Neural cell (in vitro differentiated cells): ENCODE measurements around the gene IDNK. TPM values are rescaled to one million over a fixed set of nuclear protein-coding genes. Genes with fewer than 3 reads are reported as not detected.

ENCODE experiments used
- H2AFZ ChIP-seq: fragments of 200-600, 300-800 bp; sonication (generic), shearing (Covaris generic); 2 replicates; pipeline ENCODE4 v1.6.0; 2014; ENCODE audit warnings: low read depth, mild to moderate bottlenecking, antibody characterized with exemption, low read length, moderate library complexity
- H3F3A ChIP-seq: fragments of 200-600 bp; shearing (Covaris generic); 2 replicates; pipeline ENCODE4 v1.6.1; 2016; ENCODE audit warnings: mild to moderate bottlenecking, moderate library complexity, mixed read lengths, antibody characterized with exemption, low read length; ENCODE audit not compliant: insufficient read depth, poor library complexity, severe bottlenecking
- H3K27ac ChIP-seq: fragments of 200-600, 300-800 bp; sonication (generic), shearing (Covaris generic); 2 replicates; pipeline ENCODE4 v1.5.1; 2014; ENCODE audit warnings: mild to moderate bottlenecking, low read length, moderate library complexity
- H3K27me3 ChIP-seq: fragments of 300-800, 200-600 bp; sonication (generic), shearing (Covaris generic); 2 replicates; pipeline ENCODE4 v1.6.0; 2014; ENCODE audit warnings: mild to moderate bottlenecking, low read depth, low read length, moderate library complexity; ENCODE audit not compliant: insufficient read depth
- H3K36me3 ChIP-seq: fragments of 300-800, 200-600 bp; sonication (generic), shearing (Covaris generic); 2 replicates; pipeline ENCODE4 v1.5.1; 2014; ENCODE audit warnings: mild to moderate bottlenecking, antibody characterized with exemption, low read length, moderate library complexity; ENCODE audit not compliant: insufficient read depth
- H3K4me2 ChIP-seq: fragments of 300-800, 200-600 bp; sonication (generic), shearing (Covaris generic); 2 replicates; pipeline ENCODE4 v1.6.0; 2014; ENCODE audit warnings: mild to moderate bottlenecking, low read length
- H3K4me3 ChIP-seq: fragments of 300-800, 200-600 bp; sonication (generic), shearing (Covaris generic); 2 replicates; pipeline ENCODE4 v1.5.1; 2014; ENCODE audit warnings: mild to moderate bottlenecking, low read length, moderate library complexity
- H3K79me2 ChIP-seq: fragments of 200-600 bp; shearing (Covaris generic); replicated peaks from 2 replicates; pipeline ENCODE4 v1.6.0; 2014; ENCODE audit warnings: mild to moderate bottlenecking, low read length, moderate library complexity; ENCODE audit not compliant: insufficient read depth
- H3K9ac ChIP-seq: fragments of 300-800, 200-600 bp; sonication (generic), shearing (Covaris generic); 2 replicates; pipeline ENCODE4 v1.6.1; 2016; ENCODE audit warnings: mild to moderate bottlenecking, low read length, mixed read lengths
- H3K9me2 ChIP-seq: fragments of 200-600 bp; shearing (Covaris generic); 2 replicates; pipeline ENCODE4 v1.6.1; 2016; ENCODE audit warnings: mild to moderate bottlenecking, low read length, mixed read lengths; ENCODE audit not compliant: insufficient read depth
- H3K9me3 ChIP-seq: fragments of 200-600, 300-800 bp; sonication (generic), shearing (Covaris generic); 2 replicates; pipeline ENCODE4 v1.6.1; 2016; ENCODE audit warnings: mild to moderate bottlenecking, mixed run types, low read length, moderate library complexity, mixed read lengths
- H4K20me1 ChIP-seq: fragments of 200-600 bp; shearing (Covaris generic); 2 replicates; pipeline ENCODE4 v1.6.1; 2016; ENCODE audit warnings: mild to moderate bottlenecking, mixed run types; ENCODE audit not compliant: insufficient read depth
- EP300 ChIP-seq: fragments of 450-650 bp; conservative IDR thresholded peaks from 2 replicates; pipeline ENCODE4 v1.6.1; 2014; ENCODE audit warnings: antibody characterized with exemption, mild to moderate bottlenecking, moderate library complexity; ENCODE audit not compliant: poor library complexity, severe bottlenecking
- EZH2 ChIP-seq: fragments of 200-600, 300-800 bp; shearing (Covaris generic), sonication (generic); IDR thresholded peaks from 2 replicates; pipeline ENCODE4 v1.6.1; 2014; ENCODE audit warnings: antibody characterized with exemption, low read length, borderline replicate concordance, mild to moderate bottlenecking; ENCODE audit not compliant: insufficient read depth, poor library complexity, severe bottlenecking
- MXI1 ChIP-seq: fragments of 450-650 bp; conservative IDR thresholded peaks from 2 replicates; pipeline ENCODE4 v1.6.1; 2014; ENCODE audit warnings: antibody characterized with exemption, mild to moderate bottlenecking; ENCODE audit not compliant: poor library complexity, severe bottlenecking
- POLR2AphosphoS5 ChIP-seq: IDR thresholded peaks from 2 replicates; pipeline ENCODE4 v1.6.1; 2012
- RAD21 ChIP-seq: fragments of 450-650 bp; conservative IDR thresholded peaks from 2 replicates; pipeline ENCODE4 v1.6.1; 2014; ENCODE audit warnings: antibody characterized with exemption, mild to moderate bottlenecking, moderate library complexity
- SMC3 ChIP-seq: fragments of 450-650 bp; conservative IDR thresholded peaks from 2 replicates; pipeline ENCODE4 v1.6.1; 2014; ENCODE audit warnings: antibody characterized with exemption, mild to moderate bottlenecking, moderate library complexity; ENCODE audit not compliant: poor library complexity
- TAF1 ChIP-seq: IDR thresholded peaks from 2 replicates; pipeline ENCODE4 v1.6.1; 2012; ENCODE audit warnings: low read depth
- polyA plus RNA-seq: library from polyadenylated mRNA; depleted of rRNA; stranded (reverse); fragments of >200 nt; gene quantifications from 2 replicates; pipeline ENCODE4 v1.2.3, GENCODE V29; 2014
- TF ChIP-seq, protein P1 (sequence below): IDR thresholded peaks from 2 replicates; pipeline ENCODE4 v1.6.1; 2012; ENCODE audit warnings: borderline replicate concordance
- TF ChIP-seq, protein P2 (sequence below): fragments of 450-650 bp; IDR thresholded peaks from 2 replicates; pipeline ENCODE4 v1.5.1; 2014; ENCODE audit warnings: antibody characterized with exemption, mild to moderate bottlenecking, moderate library complexity; ENCODE audit not compliant: poor library complexity, severe bottlenecking

The IDNK gene
- polyA plus RNA-seq, 1 donor from 2014 or later = 7.5 TPM

DNA sequence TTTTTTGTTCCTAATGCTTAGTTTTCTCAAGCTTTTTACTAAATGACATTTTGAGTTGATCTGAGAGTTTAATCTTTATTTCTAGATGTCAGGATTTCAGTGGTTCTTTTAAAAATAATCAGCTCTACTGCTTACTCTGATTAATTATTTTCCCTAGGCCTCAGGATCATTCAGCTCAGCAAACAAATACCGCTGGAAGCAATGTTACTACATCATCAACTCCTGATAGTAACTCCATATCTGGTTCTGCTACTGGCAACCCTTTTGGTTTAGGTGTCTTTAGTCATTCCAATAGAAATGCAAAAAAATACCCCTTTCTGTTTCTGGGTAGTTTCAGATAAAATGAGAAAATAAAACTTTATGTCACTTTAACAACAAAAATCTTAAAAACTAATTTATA lies 5.6 kb upstream of the IDNK start:
- no peaks in the 10 kb centered on the region for H3K27me3 ChIP-seq

DNA sequence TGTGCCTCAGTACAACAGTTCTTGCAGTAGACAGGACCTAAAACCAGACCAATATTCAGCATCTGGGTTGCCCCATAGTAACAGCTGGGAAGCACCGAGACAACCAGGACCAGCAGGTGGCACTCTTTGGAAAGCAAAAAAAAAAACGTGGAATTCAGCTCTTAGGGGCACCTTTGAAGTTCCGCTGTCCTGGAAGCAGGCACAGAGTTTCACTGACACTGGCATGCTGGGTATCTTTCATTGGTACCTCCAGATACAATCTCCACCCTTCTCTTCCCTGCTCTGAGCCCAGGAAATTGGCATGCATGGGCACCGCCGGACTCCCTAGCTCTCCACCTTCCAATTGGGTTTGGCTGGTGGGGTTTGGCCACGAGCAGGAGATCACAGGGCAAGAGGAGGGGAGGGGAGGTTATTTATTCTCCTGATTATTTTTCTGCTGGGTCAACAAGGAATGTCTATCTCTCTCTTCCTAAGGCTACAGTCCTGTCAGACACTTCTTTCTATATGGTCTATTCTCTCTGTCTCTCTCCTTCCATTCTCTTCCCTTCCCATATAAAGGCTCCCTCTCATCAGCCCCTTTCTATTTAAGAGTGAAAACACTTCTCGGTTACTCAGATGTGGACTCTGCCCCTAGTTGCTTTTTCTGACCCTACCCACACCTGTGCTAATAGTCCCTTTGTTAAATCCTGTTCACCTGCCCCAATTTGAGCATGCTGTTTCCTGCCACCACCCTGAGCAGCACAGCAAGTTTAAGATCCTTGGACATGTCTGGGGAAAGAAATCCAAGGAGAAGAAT lies 1.9 kb upstream of the IDNK start:
- H3K9ac ChIP-seq = no peak overlapping the region

More for the DNA sequence above, 5.6 kb upstream of the IDNK start:
- H3K9ac ChIP-seq = no peak overlapping the region
- H2AFZ ChIP-seq = no peak overlapping the region
- no peaks in the 10 kb centered on the region for H3K9me2 ChIP-seq
- H3K4me2 ChIP-seq = no peak overlapping the region
- no peaks in the 10 kb centered on the region for H3F3A ChIP-seq
- TF ChIP-seq TAF1 = no peak
- TF ChIP-seq, protein P1, sequence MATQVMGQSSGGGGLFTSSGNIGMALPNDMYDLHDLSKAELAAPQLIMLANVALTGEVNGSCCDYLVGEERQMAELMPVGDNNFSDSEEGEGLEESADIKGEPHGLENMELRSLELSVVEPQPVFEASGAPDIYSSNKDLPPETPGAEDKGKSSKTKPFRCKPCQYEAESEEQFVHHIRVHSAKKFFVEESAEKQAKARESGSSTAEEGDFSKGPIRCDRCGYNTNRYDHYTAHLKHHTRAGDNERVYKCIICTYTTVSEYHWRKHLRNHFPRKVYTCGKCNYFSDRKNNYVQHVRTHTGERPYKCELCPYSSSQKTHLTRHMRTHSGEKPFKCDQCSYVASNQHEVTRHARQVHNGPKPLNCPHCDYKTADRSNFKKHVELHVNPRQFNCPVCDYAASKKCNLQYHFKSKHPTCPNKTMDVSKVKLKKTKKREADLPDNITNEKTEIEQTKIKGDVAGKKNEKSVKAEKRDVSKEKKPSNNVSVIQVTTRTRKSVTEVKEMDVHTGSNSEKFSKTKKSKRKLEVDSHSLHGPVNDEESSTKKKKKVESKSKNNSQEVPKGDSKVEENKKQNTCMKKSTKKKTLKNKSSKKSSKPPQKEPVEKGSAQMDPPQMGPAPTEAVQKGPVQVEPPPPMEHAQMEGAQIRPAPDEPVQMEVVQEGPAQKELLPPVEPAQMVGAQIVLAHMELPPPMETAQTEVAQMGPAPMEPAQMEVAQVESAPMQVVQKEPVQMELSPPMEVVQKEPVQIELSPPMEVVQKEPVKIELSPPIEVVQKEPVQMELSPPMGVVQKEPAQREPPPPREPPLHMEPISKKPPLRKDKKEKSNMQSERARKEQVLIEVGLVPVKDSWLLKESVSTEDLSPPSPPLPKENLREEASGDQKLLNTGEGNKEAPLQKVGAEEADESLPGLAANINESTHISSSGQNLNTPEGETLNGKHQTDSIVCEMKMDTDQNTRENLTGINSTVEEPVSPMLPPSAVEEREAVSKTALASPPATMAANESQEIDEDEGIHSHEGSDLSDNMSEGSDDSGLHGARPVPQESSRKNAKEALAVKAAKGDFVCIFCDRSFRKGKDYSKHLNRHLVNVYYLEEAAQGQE = no peak
- TF ChIP-seq EZH2 = no peak
- TF ChIP-seq SMC3 = no peak
- no peak for TF ChIP-seq RAD21
- H4K20me1 ChIP-seq = no peaks in the 10 kb centered on the region
- H3K27ac ChIP-seq = no peak overlapping the region
- no peak overlapping the region for H3K4me3 ChIP-seq
- H3K9me3 ChIP-seq = no peaks in the 10 kb centered on the region
- no peaks in the 10 kb centered on the region for H3K36me3 ChIP-seq
- H3K79me2 ChIP-seq = no peaks in the 10 kb centered on the region

DNA sequence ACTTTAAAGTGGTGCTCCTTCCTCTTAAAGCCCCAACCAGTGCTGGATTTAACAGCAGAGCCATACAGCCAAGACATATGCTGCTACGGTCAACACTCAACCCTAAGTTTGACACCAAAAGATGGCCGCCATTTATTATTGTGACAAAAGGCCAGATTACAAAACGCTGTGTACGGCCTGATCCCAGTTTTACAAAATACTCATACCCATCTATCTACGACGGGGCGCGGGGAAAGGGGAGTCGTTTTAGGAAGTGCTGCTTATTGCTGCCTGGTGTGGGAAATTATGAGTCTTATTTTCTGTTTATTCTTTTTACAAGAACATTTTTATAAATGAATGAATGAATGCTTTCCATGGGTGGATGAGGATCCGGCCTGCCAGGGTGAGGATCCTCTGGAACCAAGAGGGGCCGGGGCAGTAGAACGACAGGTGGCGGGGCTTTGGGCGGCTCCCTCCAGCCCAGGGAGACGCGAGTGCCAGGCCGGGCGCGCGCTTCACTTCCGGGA lies 457 bp upstream of the IDNK start:
- TF ChIP-seq EP300 = no peak
- no peak for TF ChIP-seq MXI1
- no peak for TF ChIP-seq POLR2AphosphoS5
- TF ChIP-seq, protein P2, sequence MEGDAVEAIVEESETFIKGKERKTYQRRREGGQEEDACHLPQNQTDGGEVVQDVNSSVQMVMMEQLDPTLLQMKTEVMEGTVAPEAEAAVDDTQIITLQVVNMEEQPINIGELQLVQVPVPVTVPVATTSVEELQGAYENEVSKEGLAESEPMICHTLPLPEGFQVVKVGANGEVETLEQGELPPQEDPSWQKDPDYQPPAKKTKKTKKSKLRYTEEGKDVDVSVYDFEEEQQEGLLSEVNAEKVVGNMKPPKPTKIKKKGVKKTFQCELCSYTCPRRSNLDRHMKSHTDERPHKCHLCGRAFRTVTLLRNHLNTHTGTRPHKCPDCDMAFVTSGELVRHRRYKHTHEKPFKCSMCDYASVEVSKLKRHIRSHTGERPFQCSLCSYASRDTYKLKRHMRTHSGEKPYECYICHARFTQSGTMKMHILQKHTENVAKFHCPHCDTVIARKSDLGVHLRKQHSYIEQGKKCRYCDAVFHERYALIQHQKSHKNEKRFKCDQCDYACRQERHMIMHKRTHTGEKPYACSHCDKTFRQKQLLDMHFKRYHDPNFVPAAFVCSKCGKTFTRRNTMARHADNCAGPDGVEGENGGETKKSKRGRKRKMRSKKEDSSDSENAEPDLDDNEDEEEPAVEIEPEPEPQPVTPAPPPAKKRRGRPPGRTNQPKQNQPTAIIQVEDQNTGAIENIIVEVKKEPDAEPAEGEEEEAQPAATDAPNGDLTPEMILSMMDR = no peak
- no peak for TF ChIP-seq TAF1
- no peak for TF ChIP-seq SMC3
- TF ChIP-seq EZH2 = no peak
- TF ChIP-seq, protein P1 = no peak
- no peak for TF ChIP-seq RAD21
- Histone ChIP-seq H3K27me3 (peaks cover 5% of the 10 kb centered on the region), H3F3A (no peaks in the 10 kb centered on the region), H3K27ac (peak overlapping the region; percentile 28), H3K9me2 (no peaks in the 10 kb centered on the region), H3K4me3 (peak overlapping the region; percentile 71), H3K9ac (peak overlapping the region; percentile 73), H3K36me3 (no peaks in the 10 kb centered on the region), H3K4me2 (no peak overlapping the region), H3K9me3 (no peaks in the 10 kb centered on the region), H3K79me2 (no peaks in the 10 kb centered on the region), H2AFZ (peak overlapping the region; percentile 80), H4K20me1 (no peaks in the 10 kb centered on the region)

More for the DNA sequence above, 1.9 kb upstream of the IDNK start:
- no peaks in the 10 kb centered on the region for H3K36me3 ChIP-seq
- H4K20me1 ChIP-seq = no peaks in the 10 kb centered on the region
- no peak overlapping the region for H3K27ac ChIP-seq
- H3K4me2 ChIP-seq = no peak overlapping the region
- no peak overlapping the region for H2AFZ ChIP-seq
- no peaks in the 10 kb centered on the region for H3K9me3 ChIP-seq
- TF ChIP-seq POLR2AphosphoS5 = no peak
- TF ChIP-seq TAF1 = no peak
- H3K9me2 ChIP-seq = no peaks in the 10 kb centered on the region
- H3K4me3 ChIP-seq = no peak overlapping the region
- no peaks in the 10 kb centered on the region for H3K79me2 ChIP-seq
- H3K27me3 ChIP-seq = peaks cover 5% of the 10 kb centered on the region
- H3F3A ChIP-seq = no peaks in the 10 kb centered on the region
